Progenitor cell of endocrine pancreas (in vitro differentiated cells): Measurements from ENCODE around the gene RASGRF2. TPM values are rescaled to one million over a fixed set of nuclear protein-coding genes. Genes with fewer than 3 reads are reported as not detected.
"Not testable (repeated sequence)": the region's sequence is repeated elsewhere in the genome, so short reads cannot be mapped to it uniquely, and the experiment has no call there.

Experiments
- DNase-seq: peaks from one replicate; pipeline ENCODE4 v3.0.0; 2021; ENCODE audit warnings: low spot score; ENCODE audit not compliant: unreplicated experiment
- H3K27ac Mint-ChIP-seq: 2 replicates; pipeline ENCODE4 v1.8.0; 2021; ENCODE audit warnings: mild to moderate bottlenecking, moderate library complexity, mixed read lengths
- H3K27me3 Mint-ChIP-seq: 2 replicates; pipeline ENCODE4 v1.8.0; 2021; ENCODE audit warnings: mixed read lengths
- H3K36me3 Mint-ChIP-seq: 2 replicates; pipeline ENCODE4 v1.8.0; 2022; ENCODE audit warnings: mixed read lengths; ENCODE audit not compliant: insufficient read depth
- H3K4me1 Mint-ChIP-seq: 2 replicates; pipeline ENCODE4 v1.8.0; 2021; ENCODE audit warnings: low read depth, mixed read lengths
- H3K4me3 Mint-ChIP-seq: 2 replicates; pipeline ENCODE4 v1.8.0; 2021; ENCODE audit warnings: low read depth, mild to moderate bottlenecking, moderate library complexity, mixed read lengths
- H3K9me3 Mint-ChIP-seq: 2 replicates; pipeline ENCODE4 v1.8.0; 2021; ENCODE audit warnings: low read depth, mixed read lengths
- CTCF ChIP-seq: fragments of 200-600 bp; sonication (generic); IDR thresholded peaks from one replicate; pipeline ENCODE4 v1.5.0; 2021; ENCODE audit warnings: antibody characterized with exemption, mild to moderate bottlenecking; ENCODE audit not compliant: unreplicated experiment
- total RNA-seq: library from RNA; stranded (reverse); gene quantifications from 2 replicates; pipeline ENCODE4 v1.2.1, GENCODE V29; 2021

The RASGRF2 gene
- total RNA-seq, 1 donor from 2014 or later, result 0.62 TPM

GRCh38 chr5:81052325-81052724 lies 92.2 kb downstream of the RASGRF2 start:
- Mint-ChIP-seq H3K27me3 (no peaks in the 10 kb centered on the region), H3K4me1 (no peaks in the 10 kb centered on the region), H3K36me3 (no peaks in the 10 kb centered on the region), H3K9me3 (peaks cover 4% of the 10 kb centered on the region), H3K27ac (no peak overlapping the region), H3K4me3 (no peak overlapping the region)
- TF ChIP-seq CTCF, result no peak
- no peak for DNase-seq

- H3K9me3 Mint-ChIP-seq, H3K4me3 Mint-ChIP-seq, H3K36me3 Mint-ChIP-seq, H3K27ac Mint-ChIP-seq, H3K27me3 Mint-ChIP-seq, DNase-seq, H3K4me1 Mint-ChIP-seq: not testable (repeated sequence)
These were observed 93.1 kb downstream of the RASGRF2 start for GRCh38 chr5:81053282-81053681.

GRCh38 chr5:81058121-81058520 lies 98.0 kb downstream of the RASGRF2 start:
- TF ChIP-seq CTCF, result no peak
- H3K4me1 Mint-ChIP-seq, result no peaks in the 10 kb centered on the region
- no peak overlapping the region for H3K27ac Mint-ChIP-seq
- H3K4me3 Mint-ChIP-seq, result no peak overlapping the region
- H3K36me3 Mint-ChIP-seq, result no peaks in the 10 kb centered on the region
- DNase-seq, result no peak
- peaks cover 3% of the 10 kb centered on the region for H3K9me3 Mint-ChIP-seq
- H3K27me3 Mint-ChIP-seq, result no peaks in the 10 kb centered on the region

DNA sequence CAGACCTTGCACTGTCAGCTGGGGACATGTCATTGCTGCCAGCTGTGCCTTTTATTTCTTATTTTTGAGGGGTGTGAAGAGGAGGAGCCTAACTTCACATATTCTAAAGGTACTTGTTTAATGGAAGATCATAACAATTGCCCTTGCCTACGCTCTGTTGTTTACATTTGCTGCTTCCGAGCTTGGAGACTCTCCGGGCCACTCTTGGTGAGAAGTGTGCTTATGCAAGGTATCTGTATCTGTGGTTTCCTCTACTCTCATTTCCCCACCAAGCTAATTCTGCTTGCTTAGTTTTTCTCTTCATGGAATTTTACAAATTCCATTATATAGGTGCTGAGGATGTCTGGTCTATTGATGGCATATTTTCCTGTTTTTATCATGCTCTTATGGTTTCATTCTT lies 105.3 kb downstream of the RASGRF2 start:
- peaks cover 4% of the 10 kb centered on the region for H3K9me3 Mint-ChIP-seq
- no peak overlapping the region for H3K4me3 Mint-ChIP-seq
- H3K27me3 Mint-ChIP-seq, result no peaks in the 10 kb centered on the region
- no peak overlapping the region for H3K27ac Mint-ChIP-seq
- DNase-seq, result no peak
- no peak for TF ChIP-seq CTCF
- no peaks in the 10 kb centered on the region for H3K36me3 Mint-ChIP-seq
- H3K4me1 Mint-ChIP-seq, result no peaks in the 10 kb centered on the region

GRCh38 chr5:81066102-81066501 lies 105.9 kb downstream of the RASGRF2 start:
- H3K9me3 Mint-ChIP-seq, result peaks cover 3% of the 10 kb centered on the region
- H3K4me1 Mint-ChIP-seq, result no peaks in the 10 kb centered on the region
- no peak overlapping the region for H3K4me3 Mint-ChIP-seq
- H3K36me3 Mint-ChIP-seq, result no peaks in the 10 kb centered on the region
- H3K27me3 Mint-ChIP-seq, result no peaks in the 10 kb centered on the region
- TF ChIP-seq CTCF, result no peak
- no peak for DNase-seq
- H3K27ac Mint-ChIP-seq, result no peak overlapping the region

DNA sequence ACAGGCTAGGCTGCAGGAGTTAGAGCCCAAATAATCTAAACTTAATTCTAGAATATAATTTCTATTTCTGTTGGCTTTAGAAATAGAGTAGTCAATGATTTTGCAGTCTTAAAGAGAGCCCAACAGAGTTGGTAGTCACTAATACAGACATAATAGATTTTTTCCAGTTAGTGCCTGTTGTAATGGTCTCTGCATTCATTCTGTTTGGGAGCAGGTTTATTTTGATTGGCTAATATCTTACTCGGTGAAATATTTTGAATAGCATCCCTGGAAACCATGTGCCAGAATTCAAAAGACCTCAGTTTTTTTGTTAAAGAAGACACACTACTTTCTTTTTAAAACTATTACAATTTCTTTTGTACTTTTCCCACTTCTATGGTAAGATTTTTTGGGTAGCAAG lies 107.2 kb downstream of the RASGRF2 start:
- Mint-ChIP-seq H3K27ac (no peak overlapping the region), H3K27me3 (no peaks in the 10 kb centered on the region), H3K36me3 (no peaks in the 10 kb centered on the region), H3K4me1 (no peaks in the 10 kb centered on the region), H3K4me3 (no peak overlapping the region), H3K9me3 (peaks cover 3% of the 10 kb centered on the region)
- no peak for TF ChIP-seq CTCF
- no peak for DNase-seq
